Measurements from ENCODE around the gene NINJ2. TPM values are rescaled to one million over a fixed set of nuclear protein-coding genes. Genes with fewer than 3 reads are reported as not detected.

The NINJ2 gene
- polyA plus RNA-seq, 1 donor from 2014 or later, result not detected

- TF ChIP-seq EP300 (conservative IDR thresholded peaks at IDR 0.05; ENCODE audit: poor library complexity, severe bottlenecking) (no peak), MXI1 (conservative IDR thresholded peaks at IDR 0.05; ENCODE audit: poor library complexity, severe bottlenecking) (no peak), POLR2AphosphoS5 (IDR thresholded peaks at IDR 0.05) (no peak), EZH2 (IDR thresholded peaks at IDR 0.05; ENCODE audit: borderline replicate concordance, insufficient read depth, low read length, poor library complexity, severe bottlenecking) (no peak), REST (IDR thresholded peaks at IDR 0.05; ENCODE audit: borderline replicate concordance) (no peak), TAF1 (IDR thresholded peaks at IDR 0.05; ENCODE audit: low read depth) (no peak), RAD21 (conservative IDR thresholded peaks at IDR 0.05) (no peak), SMC3 (conservative IDR thresholded peaks at IDR 0.05; ENCODE audit: poor library complexity) (no peak)
- TF ChIP-seq, protein P1, sequence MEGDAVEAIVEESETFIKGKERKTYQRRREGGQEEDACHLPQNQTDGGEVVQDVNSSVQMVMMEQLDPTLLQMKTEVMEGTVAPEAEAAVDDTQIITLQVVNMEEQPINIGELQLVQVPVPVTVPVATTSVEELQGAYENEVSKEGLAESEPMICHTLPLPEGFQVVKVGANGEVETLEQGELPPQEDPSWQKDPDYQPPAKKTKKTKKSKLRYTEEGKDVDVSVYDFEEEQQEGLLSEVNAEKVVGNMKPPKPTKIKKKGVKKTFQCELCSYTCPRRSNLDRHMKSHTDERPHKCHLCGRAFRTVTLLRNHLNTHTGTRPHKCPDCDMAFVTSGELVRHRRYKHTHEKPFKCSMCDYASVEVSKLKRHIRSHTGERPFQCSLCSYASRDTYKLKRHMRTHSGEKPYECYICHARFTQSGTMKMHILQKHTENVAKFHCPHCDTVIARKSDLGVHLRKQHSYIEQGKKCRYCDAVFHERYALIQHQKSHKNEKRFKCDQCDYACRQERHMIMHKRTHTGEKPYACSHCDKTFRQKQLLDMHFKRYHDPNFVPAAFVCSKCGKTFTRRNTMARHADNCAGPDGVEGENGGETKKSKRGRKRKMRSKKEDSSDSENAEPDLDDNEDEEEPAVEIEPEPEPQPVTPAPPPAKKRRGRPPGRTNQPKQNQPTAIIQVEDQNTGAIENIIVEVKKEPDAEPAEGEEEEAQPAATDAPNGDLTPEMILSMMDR (IDR thresholded peaks at IDR 0.05; ENCODE audit: poor library complexity, severe bottlenecking), result no peak
- H3K9ac ChIP-seq (ENCODE audit: low read length), result no peak overlapping the region
- no peaks in the 10 kb centered on the region for H4K20me1 ChIP-seq (ENCODE audit: insufficient read depth)
- no peaks in the 10 kb centered on the region for H3K27me3 ChIP-seq (ENCODE audit: insufficient read depth, low read depth, low read length)
- no peak overlapping the region for H3K4me2 ChIP-seq (ENCODE audit: low read length)
- no peaks in the 10 kb centered on the region for H3F3A ChIP-seq (ENCODE audit: insufficient read depth, low read length, poor library complexity, severe bottlenecking)
- H3K27ac ChIP-seq (ENCODE audit: low read length), result no peak overlapping the region
- no peaks in the 10 kb centered on the region for H3K79me2 ChIP-seq (replicated peaks; ENCODE audit: insufficient read depth, low read length)
- no peaks in the 10 kb centered on the region for H3K9me3 ChIP-seq (ENCODE audit: low read length)
- H2AFZ ChIP-seq (ENCODE audit: low read depth, low read length), result no peak overlapping the region
- no peak overlapping the region for H3K4me3 ChIP-seq (ENCODE audit: low read length)
- no peaks in the 10 kb centered on the region for H3K36me3 ChIP-seq (ENCODE audit: insufficient read depth, low read length)
- no peaks in the 10 kb centered on the region for H3K9me2 ChIP-seq (ENCODE audit: insufficient read depth, low read length)
Measured at GRCh38 chr12:556498-556897, 106.7 kb downstream of the NINJ2 start.

GRCh38 chr12:554001-554285 lies 109.3 kb downstream of the NINJ2 start:
- H3K9me2 ChIP-seq (ENCODE audit: insufficient read depth, low read length), result no peaks in the 10 kb centered on the region
- H3K27me3 ChIP-seq (ENCODE audit: insufficient read depth, low read depth, low read length), result no peaks in the 10 kb centered on the region
- no peak overlapping the region for H3K4me2 ChIP-seq (ENCODE audit: low read length)
- no peaks in the 10 kb centered on the region for H3K36me3 ChIP-seq (ENCODE audit: insufficient read depth, low read length)
- no peak overlapping the region for H3K27ac ChIP-seq (ENCODE audit: low read length)
- H4K20me1 ChIP-seq (ENCODE audit: insufficient read depth), result no peaks in the 10 kb centered on the region
- TF ChIP-seq, protein P1 (IDR thresholded peaks at IDR 0.05; ENCODE audit: poor library complexity, severe bottlenecking), result no peak
- TF ChIP-seq POLR2AphosphoS5 (IDR thresholded peaks at IDR 0.05), result no peak
- no peak for TF ChIP-seq TAF1 (IDR thresholded peaks at IDR 0.05; ENCODE audit: low read depth)
- TF ChIP-seq RAD21 (conservative IDR thresholded peaks at IDR 0.05), result no peak
- no peak for TF ChIP-seq SMC3 (conservative IDR thresholded peaks at IDR 0.05; ENCODE audit: poor library complexity)
- no peak for TF ChIP-seq EP300 (conservative IDR thresholded peaks at IDR 0.05; ENCODE audit: poor library complexity, severe bottlenecking)
- TF ChIP-seq REST (IDR thresholded peaks at IDR 0.05; ENCODE audit: borderline replicate concordance), result no peak
- no peak for TF ChIP-seq MXI1 (conservative IDR thresholded peaks at IDR 0.05; ENCODE audit: poor library complexity, severe bottlenecking)
- TF ChIP-seq EZH2 (IDR thresholded peaks at IDR 0.05; ENCODE audit: borderline replicate concordance, insufficient read depth, low read length, poor library complexity, severe bottlenecking), result no peak
- no peaks in the 10 kb centered on the region for H3K9me3 ChIP-seq (ENCODE audit: low read length)
- H2AFZ ChIP-seq (ENCODE audit: low read depth, low read length), result no peak overlapping the region
- H3K9ac ChIP-seq (ENCODE audit: low read length), result no peak overlapping the region
- H3K4me3 ChIP-seq (ENCODE audit: low read length), result no peak overlapping the region
- no peaks in the 10 kb centered on the region for H3F3A ChIP-seq (ENCODE audit: insufficient read depth, low read length, poor library complexity, severe bottlenecking)
- H3K79me2 ChIP-seq (replicated peaks; ENCODE audit: insufficient read depth, low read length), result no peaks in the 10 kb centered on the region
